GM19467 (cell line): ENCODE results near the gene ADNP.
"Not testable (repeated sequence)": the region's sequence is repeated elsewhere in the genome, so short reads cannot be mapped to it uniquely, and the experiment has no call there.

Experiments used
- ATAC-seq: cut with Tn5 transposase; IDR thresholded peaks from one replicate; pipeline ENCODE4 v1.9.1; 2021; ENCODE audit warnings: mild to moderate bottlenecking, moderate library complexity; ENCODE audit not compliant: unreplicated experiment

Gene ADNP

DNA sequence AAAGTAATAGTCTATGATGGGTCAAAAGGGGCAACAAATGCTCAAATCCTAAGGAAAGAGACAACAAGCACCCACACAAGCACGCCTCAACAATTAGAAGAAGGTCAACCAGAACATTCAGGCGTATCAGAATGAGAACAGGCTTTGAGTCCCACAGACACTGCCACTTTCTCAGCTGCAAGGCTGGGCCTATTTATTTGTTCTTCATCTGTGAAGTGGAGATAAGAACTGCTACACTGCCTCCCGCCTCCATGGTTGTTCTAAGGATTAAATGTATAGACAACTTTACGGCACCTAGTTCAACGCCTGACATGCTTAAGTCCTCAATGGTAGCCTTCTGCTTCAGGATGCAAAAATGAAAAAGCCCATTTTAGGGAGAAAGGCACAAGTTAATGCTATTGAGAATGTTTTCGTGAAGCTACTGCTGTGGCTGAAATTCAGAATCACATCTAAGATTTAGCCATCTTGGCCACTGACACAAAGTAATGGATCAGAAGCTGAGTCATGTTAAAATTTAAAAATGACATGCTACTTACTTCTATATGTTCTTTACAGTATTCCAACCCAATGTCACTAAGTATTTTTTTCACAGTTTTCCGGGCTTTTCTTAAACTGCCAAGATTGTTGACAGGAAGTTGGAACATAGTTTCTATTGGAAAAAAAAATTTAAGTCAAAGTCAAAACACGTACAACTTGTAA, 27.7 kb downstream of the ADNP start:
- no peak for ATAC-seq

- ATAC-seq: no peak
These were observed 29.9 kb downstream of the ADNP start for GRCh38 chr20:50901301-50901700.

- no peak for ATAC-seq
These were observed 31.0 kb downstream of the ADNP start for GRCh38 chr20:50900261-50900660.

- no peak for ATAC-seq
These were observed 32.8 kb downstream of the ADNP start for GRCh38 chr20:50898475-50898874.

- no peak for ATAC-seq
These were observed 36.0 kb downstream of the ADNP start for GRCh38 chr20:50895111-50895830.

- ATAC-seq: no peak
These were observed 37.6 kb downstream of the ADNP start for GRCh38 chr20:50893620-50894019.

DNA sequence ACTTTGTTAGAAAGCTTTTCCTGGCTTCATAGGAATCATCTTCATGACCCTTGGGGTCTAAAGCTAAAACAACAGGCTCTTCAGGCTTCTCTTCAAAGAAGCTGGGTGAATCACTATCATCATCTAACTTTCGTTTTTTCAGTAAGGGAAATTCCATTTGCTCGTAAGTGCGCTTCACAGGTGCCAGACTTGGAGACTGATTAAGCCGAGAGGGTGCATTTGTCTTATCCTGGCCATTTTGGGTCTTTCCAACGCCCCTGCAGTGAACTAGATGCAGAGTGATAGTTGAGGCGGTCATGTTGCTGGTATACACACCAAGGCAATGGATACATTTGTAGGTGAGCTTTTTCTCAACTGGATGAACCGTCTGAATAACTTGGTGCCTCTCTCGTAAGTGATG, 38.8 kb downstream of the ADNP start:
- no peak for ATAC-seq

GRCh38 chr20:50891138-50891537, 40.1 kb downstream of the ADNP start:
- ATAC-seq: no peak

GRCh38 chr20:50887576-50887975, 43.7 kb downstream of the ADNP start:
- ATAC-seq: no peak

GRCh38 chr20:50886184-50886790, 45.0 kb downstream of the ADNP start:
- ATAC-seq: no peak

- no peak for ATAC-seq
These were observed 45.5 kb downstream of the ADNP start for GRCh38 chr20:50885781-50886180.

- ATAC-seq: no peak
These were observed 46.2 kb downstream of the ADNP start for GRCh38 chr20:50885068-50885467.

GRCh38 chr20:50883856-50884255, 47.4 kb downstream of the ADNP start:
- no peak for ATAC-seq

GRCh38 chr20:50881759-50882424, 49.3 kb downstream of the ADNP start:
- not testable (repeated sequence) for ATAC-seq

GRCh38 chr20:50879649-50880550, 51.3 kb downstream of the ADNP start:
- no peak for ATAC-seq

GRCh38 chr20:50877232-50877743, 53.9 kb downstream of the ADNP start:
- ATAC-seq: no peak

DNA sequence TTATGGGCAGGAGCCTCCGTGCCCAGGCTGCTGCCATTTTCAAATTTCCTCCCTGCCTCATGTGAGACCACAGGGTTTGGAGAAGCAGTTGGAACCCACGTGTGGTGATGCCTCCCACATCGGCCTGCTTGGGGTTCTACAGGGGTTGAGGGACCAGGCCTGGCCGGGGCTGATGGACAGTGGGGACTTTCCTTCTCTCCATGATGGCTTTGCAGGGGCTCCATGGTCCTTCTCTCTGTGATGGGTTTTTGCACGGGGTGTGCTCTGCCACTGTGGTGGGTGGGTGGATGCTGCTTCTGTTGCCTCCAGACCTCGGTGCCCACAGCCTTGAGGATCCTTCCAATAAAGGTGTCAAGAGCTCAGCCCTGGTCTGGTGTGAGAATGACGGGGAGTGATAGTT, 54.4 kb downstream of the ADNP start:
- ATAC-seq: no peak

- no peak for ATAC-seq
These were observed 55.1 kb downstream of the ADNP start for GRCh38 chr20:50876063-50876685.

GRCh38 chr20:50874758-50875665, 56.2 kb downstream of the ADNP start:
- ATAC-seq: no peak
